ENCODE measurements around the gene SERPINA12. TPM values are rescaled to one million over a fixed set of nuclear protein-coding genes. Genes with fewer than 3 reads are reported as not detected.

The SERPINA12 gene
- total RNA-seq, 1 experiment from 2014 or later = not detected

GRCh38 chr14:94445003-94445402 lies 64.3 kb downstream of the SERPINA12 start:
- Mint-ChIP-seq H3K4me1 (peaks cover 7% of the 10 kb centered on the region), H3K9me3 (peaks cover 18% of the 10 kb centered on the region), H3K27ac (no peak overlapping the region), H3K27me3 (ENCODE audit: low read depth) (peaks cover 7% of the 10 kb centered on the region), H3K36me3 (no peaks in the 10 kb centered on the region), H3K4me3 (no peak overlapping the region)
- POLR2A ChIA-PET = no interaction called here
- TF ChIP-seq ZNF232 (CRISPR knock-in tag; IDR thresholded peaks at IDR 0.05) (no peak), E2F1 (CRISPR knock-in tag; IDR thresholded peaks at IDR 0.05) (no peak), ZMAT4 (CRISPR knock-in tag; IDR thresholded peaks at IDR 0.05) (no peak), PRDM15 (CRISPR knock-in tag; IDR thresholded peaks at IDR 0.05) (no peak), ZNF317 (CRISPR knock-in tag; IDR thresholded peaks at IDR 0.05; ENCODE audit: borderline replicate concordance, low read depth) (no peak), ARID4B (CRISPR knock-in tag; IDR thresholded peaks at IDR 0.05; ENCODE audit: borderline replicate concordance) (no peak), E2F5 (CRISPR knock-in tag; IDR thresholded peaks at IDR 0.05) (no peak), ZBTB21 (CRISPR knock-in tag; IDR thresholded peaks at IDR 0.05; ENCODE audit: borderline replicate concordance) (no peak), CREB1 (CRISPR knock-in tag; IDR thresholded peaks at IDR 0.05) (no peak), ZNF671 (CRISPR knock-in tag; IDR thresholded peaks at IDR 0.05) (no peak), CREM (CRISPR knock-in tag; IDR thresholded peaks at IDR 0.05) (no peak), ZNF281 (CRISPR knock-in tag; IDR thresholded peaks at IDR 0.05) (no peak), FOXP4 (CRISPR knock-in tag; IDR thresholded peaks at IDR 0.05) (no peak), FOXK1 (CRISPR knock-in tag; IDR thresholded peaks at IDR 0.05) (no peak), NFATC4 (CRISPR knock-in tag; IDR thresholded peaks at IDR 0.05) (no peak), CDX4 (CRISPR knock-in tag; IDR thresholded peaks at IDR 0.05; ENCODE audit: borderline replicate concordance) (no peak), SMAD4 (CRISPR knock-in tag; IDR thresholded peaks at IDR 0.05) (no peak)
- CTCF ChIA-PET = interaction anchor here (0.6 to 2.2 kb wide), 4 partner anchors 11 to 1427 kb away, joined by 4 to 10 read pairs (median 6); no protein-coding TSS in a partner anchor
- ATAC-seq = no peak
- no peak for DNase-seq (ENCODE audit: low spot score)
